ENCODE measurements around the gene SBNO2. TPM values are rescaled to one million over a fixed set of nuclear protein-coding genes. Genes with fewer than 3 reads are reported as not detected.

SBNO2 gene
- total RNA-seq, 1 donor from 2014 or later: 3.3 TPM

DNA sequence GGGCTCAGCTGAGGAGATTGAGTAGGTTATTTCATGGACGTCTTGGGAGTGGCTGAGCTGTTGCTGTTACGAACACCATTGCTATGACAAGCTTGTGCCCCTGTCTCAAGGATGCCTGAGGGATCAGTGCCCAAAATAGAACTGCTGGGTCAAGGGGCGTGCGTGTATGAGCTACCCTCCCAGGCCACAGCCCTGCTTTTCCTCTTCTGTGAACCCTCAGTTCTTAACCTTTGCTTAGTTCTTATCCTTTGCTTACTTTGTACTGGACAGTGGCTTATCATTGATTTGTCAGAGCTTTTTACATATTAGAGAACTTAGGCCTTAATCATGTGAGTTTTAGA is 98.1 kb downstream of the SBNO2 start:
- Mint-ChIP-seq H3K4me3 (peak overlapping the region; percentile 30), H3K9me3 (peaks cover 3% of the 10 kb centered on the region), H3K27ac (no peak overlapping the region), H3K4me1 (peaks cover 7% of the 10 kb centered on the region), H3K36me3 (no peaks in the 10 kb centered on the region), H3K27me3 (ENCODE audit: insufficient read depth, low read depth) (peaks cover 14% of the 10 kb centered on the region)
- Histone ChIP-seq H3K4me2 (no peak overlapping the region), H3K4me1 (no peaks in the 10 kb centered on the region), H3K27ac (no peak overlapping the region), H3K9ac (no peak overlapping the region), H3K27me3 (peaks cover 16% of the 10 kb centered on the region), H3K9me3 (ENCODE audit: low read depth) (no peaks in the 10 kb centered on the region), H3K36me3 (no peaks in the 10 kb centered on the region), H3F3A (ENCODE audit: low read depth) (peaks cover 28% of the 10 kb centered on the region), H4K20me1 (ENCODE audit: low read depth) (peaks cover 21% of the 10 kb centered on the region), H3K79me2 (ENCODE audit: low read depth) (no peaks in the 10 kb centered on the region), H3K4me3 (no peak overlapping the region), H2AFZ (replicated peaks) (no peak overlapping the region)
- TF ChIP-seq, protein P1, sequence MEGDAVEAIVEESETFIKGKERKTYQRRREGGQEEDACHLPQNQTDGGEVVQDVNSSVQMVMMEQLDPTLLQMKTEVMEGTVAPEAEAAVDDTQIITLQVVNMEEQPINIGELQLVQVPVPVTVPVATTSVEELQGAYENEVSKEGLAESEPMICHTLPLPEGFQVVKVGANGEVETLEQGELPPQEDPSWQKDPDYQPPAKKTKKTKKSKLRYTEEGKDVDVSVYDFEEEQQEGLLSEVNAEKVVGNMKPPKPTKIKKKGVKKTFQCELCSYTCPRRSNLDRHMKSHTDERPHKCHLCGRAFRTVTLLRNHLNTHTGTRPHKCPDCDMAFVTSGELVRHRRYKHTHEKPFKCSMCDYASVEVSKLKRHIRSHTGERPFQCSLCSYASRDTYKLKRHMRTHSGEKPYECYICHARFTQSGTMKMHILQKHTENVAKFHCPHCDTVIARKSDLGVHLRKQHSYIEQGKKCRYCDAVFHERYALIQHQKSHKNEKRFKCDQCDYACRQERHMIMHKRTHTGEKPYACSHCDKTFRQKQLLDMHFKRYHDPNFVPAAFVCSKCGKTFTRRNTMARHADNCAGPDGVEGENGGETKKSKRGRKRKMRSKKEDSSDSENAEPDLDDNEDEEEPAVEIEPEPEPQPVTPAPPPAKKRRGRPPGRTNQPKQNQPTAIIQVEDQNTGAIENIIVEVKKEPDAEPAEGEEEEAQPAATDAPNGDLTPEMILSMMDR (IDR thresholded peaks at IDR 0.05): no peak
- TF ChIP-seq EZH2phosphoT487 (IDR thresholded peaks at IDR 0.05): no peak
- no peak for TF ChIP-seq EZH2 (IDR thresholded peaks at IDR 0.05)
- DNase-seq (ENCODE audit: low spot score): no peak

DNA sequence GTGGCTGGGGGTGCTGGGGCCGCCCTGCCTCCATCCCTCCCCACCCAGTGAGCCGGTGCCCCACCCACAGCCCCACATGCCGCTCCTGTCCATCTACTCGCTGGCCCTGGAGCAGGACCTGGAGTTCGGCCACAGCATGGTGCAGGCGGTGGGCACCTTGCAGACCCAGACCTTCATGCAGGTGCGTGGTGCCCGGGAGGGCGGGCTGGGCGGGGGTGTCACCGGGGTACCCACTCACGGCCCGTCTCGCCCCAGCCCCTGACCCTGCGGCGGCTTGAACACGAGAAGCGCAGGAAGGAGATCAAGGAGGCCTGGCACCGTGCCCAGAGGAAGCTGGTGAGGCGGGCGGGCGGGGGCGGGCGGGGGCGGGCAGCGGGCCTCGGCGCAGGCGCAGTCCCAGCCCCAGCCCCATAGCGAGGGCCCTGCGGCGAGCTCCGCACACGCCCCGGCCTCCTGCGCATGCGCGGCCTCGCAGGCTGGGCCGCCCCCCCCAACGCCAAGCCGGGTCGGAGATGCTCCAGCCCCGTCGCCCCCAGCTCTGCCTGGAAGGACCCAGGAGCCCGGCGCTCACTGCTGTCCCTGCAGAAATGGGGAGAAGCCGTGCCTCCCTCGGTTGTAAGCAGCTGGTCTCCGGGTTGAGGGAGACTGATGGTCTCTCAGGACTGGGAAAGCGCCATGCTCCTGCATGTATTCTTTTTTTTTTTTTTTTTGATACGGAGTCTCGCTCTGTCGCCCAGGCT is 99.4 kb downstream of the SBNO2 start:
- Mint-ChIP-seq H3K4me1 (peaks cover 7% of the 10 kb centered on the region), H3K9me3 (peaks cover 3% of the 10 kb centered on the region), H3K4me3 (no peak overlapping the region), H3K36me3 (no peaks in the 10 kb centered on the region), H3K27ac (no peak overlapping the region), H3K27me3 (ENCODE audit: insufficient read depth, low read depth) (peaks cover 20% of the 10 kb centered on the region)
- no peak for DNase-seq (ENCODE audit: low spot score)
- Histone ChIP-seq H3K27ac (no peak overlapping the region), H3F3A (ENCODE audit: low read depth) (peaks cover 32% of the 10 kb centered on the region), H3K79me2 (ENCODE audit: low read depth) (no peaks in the 10 kb centered on the region), H3K27me3 (peaks cover 29% of the 10 kb centered on the region), H3K4me2 (no peak overlapping the region), H3K9ac (no peak overlapping the region), H3K9me3 (ENCODE audit: low read depth) (no peaks in the 10 kb centered on the region), H2AFZ (replicated peaks) (no peak overlapping the region), H4K20me1 (ENCODE audit: low read depth) (peaks cover 18% of the 10 kb centered on the region), H3K4me3 (no peak overlapping the region), H3K4me1 (no peaks in the 10 kb centered on the region), H3K36me3 (no peaks in the 10 kb centered on the region)
- TF ChIP-seq EZH2 (IDR thresholded peaks at IDR 0.05): no peak
- TF ChIP-seq, protein P1 (IDR thresholded peaks at IDR 0.05): no peak
- TF ChIP-seq EZH2phosphoT487 (IDR thresholded peaks at IDR 0.05): no peak

DNA sequence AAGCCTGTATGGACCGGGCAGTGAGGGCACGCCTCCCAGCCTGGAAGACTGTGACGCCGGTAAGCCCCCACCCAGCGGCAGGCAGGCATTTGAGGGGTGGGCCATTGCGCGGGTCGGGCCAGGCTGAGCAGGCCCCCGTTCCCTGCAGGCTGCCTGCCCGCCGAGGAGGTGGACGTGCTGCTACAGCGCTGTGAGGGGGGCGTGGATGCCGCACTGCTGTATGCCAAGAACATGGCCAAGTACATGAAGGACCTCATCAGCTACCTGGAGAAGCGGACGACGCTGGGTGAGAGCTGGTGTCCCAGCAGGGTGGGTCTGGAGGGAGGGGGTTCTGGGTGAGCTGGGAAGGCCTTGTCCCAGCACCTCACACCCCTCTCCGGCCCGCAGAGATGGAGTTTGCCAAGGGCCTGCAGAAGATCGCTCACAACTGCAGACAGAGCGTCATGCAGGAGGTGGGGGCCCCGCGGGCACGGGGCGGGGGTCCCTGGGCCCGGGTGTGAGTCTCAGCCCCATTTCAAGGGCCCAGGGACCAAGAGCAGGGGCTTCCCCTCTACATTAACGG is 100.0 kb downstream of the SBNO2 start:
- H3K27me3 Mint-ChIP-seq (ENCODE audit: insufficient read depth, low read depth): peaks cover 23% of the 10 kb centered on the region
- no peak overlapping the region for H3K27ac Mint-ChIP-seq

More for the DNA sequence above, 100.0 kb downstream of the SBNO2 start:
- TF ChIP-seq, protein P1 (IDR thresholded peaks at IDR 0.05): no peak
- no peak for TF ChIP-seq EZH2 (IDR thresholded peaks at IDR 0.05)
- TF ChIP-seq EZH2phosphoT487 (IDR thresholded peaks at IDR 0.05): no peak
- H3K36me3 ChIP-seq: no peaks in the 10 kb centered on the region
- no peak overlapping the region for H3K9ac ChIP-seq
- Mint-ChIP-seq H3K4me3 (no peak overlapping the region), H3K4me1 (peaks cover 7% of the 10 kb centered on the region), H3K36me3 (no peaks in the 10 kb centered on the region), H3K9me3 (peaks cover 3% of the 10 kb centered on the region)
- H3K27me3 ChIP-seq: peaks cover 36% of the 10 kb centered on the region
- no peak overlapping the region for H3K27ac ChIP-seq
- no peak overlapping the region for H3K4me2 ChIP-seq
- peaks cover 18% of the 10 kb centered on the region for H4K20me1 ChIP-seq (ENCODE audit: low read depth)
- H3K79me2 ChIP-seq (ENCODE audit: low read depth): no peaks in the 10 kb centered on the region
- H3K4me3 ChIP-seq: no peak overlapping the region
- peaks cover 31% of the 10 kb centered on the region for H3F3A ChIP-seq (ENCODE audit: low read depth)
- no peaks in the 10 kb centered on the region for H3K4me1 ChIP-seq
- no peak for DNase-seq (ENCODE audit: low spot score)
- H2AFZ ChIP-seq (replicated peaks): no peak overlapping the region
- no peaks in the 10 kb centered on the region for H3K9me3 ChIP-seq (ENCODE audit: low read depth)

Measured in neural progenitor cell (in vitro differentiated cells).